Fibroblast of pulmonary artery (primary cell): ENCODE measurements around the gene ATP6AP2.

Experiments
- DNase-seq: peaks from one replicate; pipeline ENCODE4 v3.0.0-alpha.2; 2010; ENCODE audit warnings: low read depth
- H3K4me3 ChIP-seq: replicated peaks from 2 replicates; pipeline ENCODE4 v1.5.1; 2011; ENCODE audit warnings: low read depth, mild to moderate bottlenecking, control low read depth, low read length, moderate library complexity
- TF ChIP-seq, protein P1 (sequence below): IDR thresholded peaks from 2 replicates; pipeline ENCODE4 v1.5.1; 2011; ENCODE audit warnings: mild to moderate bottlenecking, control low read depth, low read length, inconsistent platforms; ENCODE audit errors: missing control alignments

The ATP6AP2 gene

GRCh38 chrX:40646489-40647306 lies 65.9 kb downstream of the ATP6AP2 start:
- DNase-seq: peak; percentile 14
- TF ChIP-seq, protein P1, sequence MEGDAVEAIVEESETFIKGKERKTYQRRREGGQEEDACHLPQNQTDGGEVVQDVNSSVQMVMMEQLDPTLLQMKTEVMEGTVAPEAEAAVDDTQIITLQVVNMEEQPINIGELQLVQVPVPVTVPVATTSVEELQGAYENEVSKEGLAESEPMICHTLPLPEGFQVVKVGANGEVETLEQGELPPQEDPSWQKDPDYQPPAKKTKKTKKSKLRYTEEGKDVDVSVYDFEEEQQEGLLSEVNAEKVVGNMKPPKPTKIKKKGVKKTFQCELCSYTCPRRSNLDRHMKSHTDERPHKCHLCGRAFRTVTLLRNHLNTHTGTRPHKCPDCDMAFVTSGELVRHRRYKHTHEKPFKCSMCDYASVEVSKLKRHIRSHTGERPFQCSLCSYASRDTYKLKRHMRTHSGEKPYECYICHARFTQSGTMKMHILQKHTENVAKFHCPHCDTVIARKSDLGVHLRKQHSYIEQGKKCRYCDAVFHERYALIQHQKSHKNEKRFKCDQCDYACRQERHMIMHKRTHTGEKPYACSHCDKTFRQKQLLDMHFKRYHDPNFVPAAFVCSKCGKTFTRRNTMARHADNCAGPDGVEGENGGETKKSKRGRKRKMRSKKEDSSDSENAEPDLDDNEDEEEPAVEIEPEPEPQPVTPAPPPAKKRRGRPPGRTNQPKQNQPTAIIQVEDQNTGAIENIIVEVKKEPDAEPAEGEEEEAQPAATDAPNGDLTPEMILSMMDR: no peak
- H3K4me3 ChIP-seq: peak overlapping the region; percentile 73

DNA sequence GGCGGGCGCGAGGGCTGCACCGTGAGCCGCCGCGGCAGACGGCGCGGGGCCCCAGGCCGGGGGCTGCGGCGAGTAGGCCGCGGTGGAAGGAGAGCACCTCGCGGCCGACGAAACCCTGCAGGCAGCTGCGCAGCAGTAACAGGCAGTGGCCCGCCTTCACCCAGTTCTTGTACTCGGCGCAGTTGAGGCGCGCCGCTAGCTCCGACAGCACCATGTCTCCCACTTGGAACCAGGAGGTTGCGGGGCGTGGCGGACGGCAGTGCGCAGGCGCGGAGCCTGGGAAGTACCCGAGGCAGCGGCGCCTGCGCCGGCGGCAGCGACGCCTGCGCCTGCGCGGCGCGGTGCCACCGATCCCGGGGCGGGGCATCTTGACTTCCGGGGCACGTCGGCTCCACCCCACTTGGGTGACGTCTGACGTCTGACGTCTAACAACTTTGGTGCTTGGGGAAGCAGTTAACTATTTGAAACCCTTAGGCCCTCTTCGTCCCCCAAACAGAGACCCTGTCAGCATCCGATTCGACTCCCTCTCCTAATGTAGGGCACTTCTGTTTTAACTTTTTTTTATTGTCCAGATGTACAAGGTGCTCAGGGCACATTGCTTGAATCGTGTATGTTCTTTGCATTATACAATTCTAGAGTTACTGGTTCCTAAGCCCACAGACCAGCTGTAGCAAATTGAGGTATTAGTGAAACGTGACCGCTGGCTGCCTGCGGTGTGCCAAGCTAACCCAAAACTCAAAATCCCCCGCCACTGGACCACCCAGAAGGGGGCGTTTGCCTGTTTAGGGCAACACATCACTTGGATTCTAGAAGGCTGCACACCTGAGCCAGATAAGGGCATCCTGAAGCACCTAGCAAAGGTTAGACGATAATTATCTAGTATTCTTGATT lies 66.8 kb downstream of the ATP6AP2 start, which contains the start of gene CXorf38:
TSS of gene CXorf38 (minus strand) at position 255 of the 891 bp plus-strand sequence. CDS start at position 214, 41 bp downstream.
- DNase-seq: peak; percentile 89
- TF ChIP-seq, protein P1: no peak
- peak within 1 kb of the TSS; percentile 73 for H3K4me3 ChIP-seq

- DNase-seq: peak; percentile 72
- TF ChIP-seq, protein P1: peak; percentile 42
- H3K4me3 ChIP-seq: no peak overlapping the region
Observed at GRCh38 chrX:40651620-40652223, 71.0 kb downstream of the ATP6AP2 start.

DNA sequence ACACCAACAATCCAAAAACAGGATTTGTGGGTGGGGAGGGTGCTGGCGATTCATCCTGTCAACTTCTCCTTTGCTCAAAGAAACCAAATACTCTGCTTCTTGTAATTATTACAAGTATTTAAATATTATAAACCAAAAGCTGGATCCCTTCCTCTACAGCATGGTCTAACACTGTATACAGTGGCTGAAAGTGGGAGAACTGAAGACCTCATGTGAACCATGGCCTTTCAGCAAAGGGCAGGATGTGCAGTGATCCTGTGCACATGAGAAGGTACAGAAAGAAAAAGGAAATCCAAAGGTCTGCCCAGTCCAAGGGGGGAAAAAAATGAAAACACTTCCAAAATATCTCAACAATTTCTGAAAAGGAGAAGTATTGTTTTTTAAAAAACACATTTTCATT lies 71.9 kb downstream of the ATP6AP2 start:
- TF ChIP-seq, protein P1: no peak
- DNase-seq: no peak
- no peak overlapping the region for H3K4me3 ChIP-seq

- TF ChIP-seq, protein P1: no peak
- DNase-seq: no peak
- no peak overlapping the region for H3K4me3 ChIP-seq
Observed at GRCh38 chrX:40653535-40653934, 72.8 kb downstream of the ATP6AP2 start.
